GM04503 (cell line): ENCODE data around the gene ACSF2.

Source experiments
- DNase-seq: peaks from one replicate; pipeline ENCODE4 v3.0.0-alpha.2; 2012; ENCODE audit warnings: low read depth

ACSF2 gene

GRCh38 chr17:50440172-50440837 is 14.3 kb downstream of the ACSF2 start:
- no peak for DNase-seq

DNA sequence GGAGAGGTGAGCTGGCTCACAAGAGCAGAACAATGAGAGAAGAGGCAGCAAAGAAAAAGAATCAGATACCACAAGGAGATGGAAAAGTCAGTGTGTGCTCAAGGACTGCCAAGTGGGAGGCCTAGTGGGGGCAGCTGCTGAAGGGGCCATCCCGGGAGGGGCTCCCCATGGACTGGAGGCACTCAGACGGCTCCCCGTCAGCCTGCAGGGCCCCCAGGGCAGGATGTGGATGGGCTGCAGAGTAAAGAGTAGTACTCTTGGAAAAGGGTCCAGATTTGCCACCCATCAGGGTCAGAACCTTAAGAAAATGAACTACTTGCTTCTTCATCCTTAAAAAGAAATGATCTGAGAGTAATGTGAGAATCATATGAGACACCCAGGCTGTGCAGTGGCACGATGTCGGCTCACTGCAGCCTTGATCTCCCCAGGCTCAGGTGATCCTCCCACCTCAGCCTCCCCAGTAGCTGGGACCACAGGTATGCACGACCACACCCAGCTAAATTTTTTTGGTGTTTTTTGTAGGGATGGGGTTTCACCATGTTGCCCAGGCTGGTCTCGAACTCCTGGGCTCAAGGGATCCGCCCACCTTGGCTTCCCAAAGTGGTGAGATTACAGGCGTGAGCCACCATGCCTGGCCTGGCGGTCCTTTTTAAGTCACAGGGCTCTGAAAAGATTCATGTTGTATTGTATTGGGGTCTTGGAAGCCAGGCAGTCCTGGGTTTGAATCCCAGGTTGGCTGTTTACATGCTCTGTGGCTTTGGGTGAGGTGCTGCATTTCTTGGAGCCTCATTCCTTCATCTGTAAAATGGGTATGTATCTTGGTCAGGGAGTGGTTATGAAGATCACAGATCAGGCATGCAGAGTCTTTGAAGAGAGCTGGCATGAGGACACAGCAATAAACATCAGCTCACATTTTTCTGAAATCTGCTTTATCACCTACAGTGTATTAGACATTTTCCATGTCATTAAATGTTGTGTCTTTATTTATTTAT is 15.1 kb downstream of the ACSF2 start:
- DNase-seq = no peak

- no peak for DNase-seq
These were observed 17.5 kb downstream of the ACSF2 start for GRCh38 chr17:50443505-50443974.

DNA sequence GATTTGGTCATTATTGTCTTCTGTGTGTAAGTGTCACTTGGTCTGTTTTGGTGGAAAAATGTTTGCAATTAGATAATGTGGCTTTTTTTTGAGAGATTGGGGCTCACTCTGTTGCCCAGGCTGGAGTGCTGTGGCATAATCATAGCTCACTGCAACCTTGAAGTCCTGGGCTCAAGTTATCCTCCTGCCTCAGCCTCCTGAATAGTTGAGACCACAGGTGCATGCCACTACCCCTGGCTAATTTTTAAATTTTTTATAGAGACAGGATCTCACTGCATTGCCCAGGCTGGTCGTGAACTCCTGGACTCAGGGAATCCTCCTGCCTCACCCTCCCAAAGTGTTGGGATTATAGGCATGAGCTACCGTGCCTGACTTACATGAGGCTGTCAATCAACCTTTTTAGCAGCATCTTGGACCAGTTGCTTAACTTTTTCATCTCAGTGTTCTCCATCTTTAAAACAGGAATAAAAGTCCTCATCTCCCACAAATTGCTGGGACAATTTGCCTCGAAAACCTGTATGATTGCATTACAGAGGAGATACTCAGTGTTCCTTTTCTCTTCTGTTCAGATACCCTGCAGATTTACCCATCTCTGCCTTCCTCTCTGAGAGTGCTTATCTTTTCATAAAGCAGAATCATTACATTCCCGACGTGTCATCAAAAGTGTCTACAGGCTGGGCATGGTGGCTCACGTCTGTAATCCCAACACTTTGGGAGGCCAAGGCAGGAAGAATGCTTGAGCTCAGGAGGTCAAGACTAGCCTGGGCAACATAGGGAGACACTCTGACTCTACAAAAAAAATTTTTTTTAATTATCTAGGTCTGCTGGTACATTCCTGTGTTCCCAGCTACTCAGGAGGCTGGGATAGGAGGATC is 19.1 kb downstream of the ACSF2 start:
- no peak for DNase-seq

GRCh38 chr17:50445730-50446325 is 19.8 kb downstream of the ACSF2 start:
- no peak for DNase-seq

GRCh38 chr17:50447870-50448595 is 22.0 kb downstream of the ACSF2 start:
- DNase-seq = no peak

- DNase-seq = no peak
These were observed 22.6 kb downstream of the ACSF2 start for GRCh38 chr17:50448643-50449042.

DNA sequence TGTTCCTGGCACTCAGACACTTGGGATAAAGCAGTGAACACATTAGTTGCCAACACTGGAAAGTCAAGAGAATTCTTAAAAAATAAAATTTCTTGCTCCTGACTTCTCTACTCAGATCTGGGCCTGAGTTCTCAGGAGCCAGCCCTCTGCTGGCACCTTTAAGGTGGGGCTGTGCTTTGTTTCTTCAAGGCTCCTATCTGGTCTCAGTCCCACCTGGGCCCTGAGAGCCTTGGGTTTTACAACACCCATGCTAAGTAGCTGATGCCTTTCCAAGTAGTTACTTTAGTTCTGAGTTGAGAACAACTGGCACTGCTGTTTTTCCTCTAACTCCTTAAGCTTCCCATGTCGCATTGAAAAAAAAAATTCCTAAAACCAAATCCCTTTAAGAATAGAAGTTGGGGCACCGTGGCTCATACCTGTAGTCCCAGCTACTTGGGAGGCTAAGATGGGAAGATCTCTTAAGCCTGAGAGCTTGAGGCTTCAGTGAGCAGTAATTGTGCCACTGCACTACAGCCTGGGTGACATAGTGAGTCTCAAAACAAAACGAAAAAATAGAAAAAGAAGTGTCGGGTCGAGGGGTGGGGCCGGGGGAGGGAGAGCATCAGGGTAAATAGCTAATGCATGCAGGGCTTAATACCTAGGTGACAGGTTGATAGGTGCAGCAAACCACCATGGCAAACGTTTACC is 26.1 kb downstream of the ACSF2 start:
- no peak for DNase-seq

- DNase-seq = no peak
These were observed 26.7 kb downstream of the ACSF2 start for GRCh38 chr17:50452630-50453300.

- DNase-seq = no peak
These were observed 27.9 kb downstream of the ACSF2 start for GRCh38 chr17:50453901-50454300.

GRCh38 chr17:50457621-50458020 is 31.6 kb downstream of the ACSF2 start:
- no peak for DNase-seq

- DNase-seq = no peak
These were observed 32.3 kb downstream of the ACSF2 start for GRCh38 chr17:50458270-50458669.

- DNase-seq = no peak
These were observed 33.0 kb downstream of the ACSF2 start for GRCh38 chr17:50458701-50459676.

GRCh38 chr17:50459756-50460155 is 33.7 kb downstream of the ACSF2 start:
- DNase-seq = no peak

GRCh38 chr17:50460831-50461526 is 35.0 kb downstream of the ACSF2 start:
- no peak for DNase-seq

- DNase-seq = no peak
These were observed 35.6 kb downstream of the ACSF2 start for GRCh38 chr17:50461550-50462132.

- no peak for DNase-seq
These were observed 36.4 kb downstream of the ACSF2 start for GRCh38 chr17:50462446-50462845.

DNA sequence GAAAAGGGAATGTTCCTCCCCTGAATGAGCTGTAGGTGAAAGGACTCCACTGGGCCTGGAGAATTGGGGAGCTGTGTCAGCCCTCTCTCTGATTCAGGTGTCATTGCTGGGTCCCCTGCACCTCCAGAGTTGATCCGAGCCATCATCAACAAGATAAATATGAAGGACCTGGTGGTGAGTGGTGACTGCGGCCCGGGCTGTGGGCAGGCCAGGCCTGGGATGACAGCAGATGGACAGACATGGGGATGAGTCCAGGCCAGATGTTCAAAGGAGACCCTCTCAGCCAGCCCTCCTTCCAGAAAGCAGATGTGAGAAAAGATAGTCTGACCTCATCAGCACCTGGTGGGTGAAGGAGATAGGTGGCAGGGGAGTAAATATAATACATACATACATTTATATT is 38.1 kb downstream of the ACSF2 start:
- DNase-seq = no peak
